Measurements from ENCODE around the gene ARHGAP24. TPM values are rescaled to one million over a fixed set of nuclear protein-coding genes. Genes with fewer than 3 reads are reported as not detected.

The ARHGAP24 gene
- total and polyA plus RNA-seq, 2 of the 13 experiments (the other 11 are each of a cell fraction or from before 2014, with no cell fraction given): 0.07 to 0.55 TPM

- TF ChIP-seq POLR2AphosphoS2 (IDR thresholded peaks at IDR 0.05; ENCODE audit: low read depth, low read length): no peak
- TF ChIP-seq ZNF331 (CRISPR knock-in tag; IDR thresholded peaks at IDR 0.05): no peak
Measured at GRCh38 chr4:85777908-85778631, 303.1 kb downstream of the ARHGAP24 start (continued).

- Histone ChIP-seq H3K4me1 (ENCODE audit: insufficient read depth, low read length) (no peaks in the 10 kb centered on the region), H3K27me3 (ENCODE audit: control insufficient read depth in 1 of 2, insufficient read depth in 2 of 2, low read length in 2 of 2) (no peaks in the 10 kb centered on the region), H3K9ac (ENCODE audit: insufficient read depth, low read depth, low read length) (no peak overlapping the region), H3K36me3 (replicated peaks in 1 of 2; ENCODE audit: control insufficient read depth in 1 of 2, insufficient read depth in 2 of 2, low read length in 2 of 2) (no peaks in the 10 kb centered on the region), H3K4me2 (ENCODE audit: low read depth, low read length) (no peak overlapping the region), H3K79me2 (ENCODE audit: insufficient read depth, low read length) (no peaks in the 10 kb centered on the region), H3K9me3 (ENCODE audit: low read length) (no peaks in the 10 kb centered on the region), H4K20me1 (ENCODE audit: insufficient read depth, low read length) (no peaks in the 10 kb centered on the region), H3K27ac (ENCODE audit: extremely low read length, insufficient read depth, low read length) (no peak overlapping the region), H2AFZ (ENCODE audit: low read length) (no peak overlapping the region), H3K4me3 (replicated peaks in 1 of 3; ENCODE audit: insufficient read depth in 1 of 3, low read depth in 2 of 3, low read length in 3 of 3) (no peak overlapping the region)
- WGBS (ENCODE audit: low lambda C conversion rate): 5% methylated on average over 3 of the region's 3 CpGs
- no TSS peak for BruUV-seq (replicated peaks)
- CTCF ChIA-PET (ENCODE audit: low intra/inter-chr PET ratio, low total read pairs): no interaction called here
- intact Hi-C loops (cut with micrococcal nuclease; ENCODE audit: unreplicated experiment) (no loop called here), in situ Hi-C loops (cut with HindIII; ENCODE audit: extremely low pct_ligation_motif_present, low pct_unique_long_range_greater_than_20kb) (no loop called here)
- ATAC-seq: no peak
- no peak for DNase-seq (ENCODE audit: low spot score)
- POLR2A ChIA-PET: no interaction called here
- FAIRE-seq: no peak
- TF ChIP-seq CHCHD3 (CRISPR knock-in tag; IDR thresholded peaks at IDR 0.05): no peak
- TF ChIP-seq SRY (CRISPR knock-in tag; IDR thresholded peaks at IDR 0.05): no peak
- TF ChIP-seq ZNF143 (CRISPR knock-in tag; IDR thresholded peaks at IDR 0.05): no peak
- no peak for TF ChIP-seq ZNF12 (CRISPR knock-in tag; IDR thresholded peaks at IDR 0.05)
- TF ChIP-seq ESRRA (CRISPR knock-in tag; IDR thresholded peaks at IDR 0.05; ENCODE audit: low read depth): no peak
- no peak for TF ChIP-seq HINFP (CRISPR knock-in tag; IDR thresholded peaks at IDR 0.05; ENCODE audit: low read depth)
- no peak for TF ChIP-seq ZBTB10 (CRISPR knock-in tag; IDR thresholded peaks at IDR 0.05; ENCODE audit: borderline replicate concordance)
- no peak for TF ChIP-seq PRMT3 (CRISPR knock-in tag; IDR thresholded peaks at IDR 0.05; ENCODE audit: borderline replicate concordance, low read depth)
- no peak for TF ChIP-seq ZBTB25 (CRISPR knock-in tag; IDR thresholded peaks at IDR 0.05)
Measured at GRCh38 chr4:85778632-85779131, 303.7 kb downstream of the ARHGAP24 start.

All from HepG2 (cell line).